CD14-positive monocyte (primary cell): Measurements from ENCODE around the gene DLGAP4. TPM values are rescaled to one million over a fixed set of nuclear protein-coding genes. Genes with fewer than 3 reads are reported as not detected.

Source experiments
- DNase-seq, 3 donors: peaks; one replicate each; pipeline ENCODE4 v3.0.0-alpha.2; 2011 to 2022
- H2AFZ ChIP-seq: 2 replicates; pipeline ENCODE4 v1.6.0; 2012; ENCODE audit warnings: mild to moderate bottlenecking, low read depth, low read length, inconsistent platforms; ENCODE audit not compliant: insufficient read depth, poor library complexity, severe bottlenecking
- H3K27ac ChIP-seq, 2 donors: 1 replicate in 1 of 2; 2 replicates in 1 of 2; pipeline ENCODE4 v1.5.1; 2012 to 2013; ENCODE audit warnings: low read length in 2 of 2, control low read depth in 1 of 2, inconsistent platforms in 1 of 2, low read depth in 1 of 2, mild to moderate bottlenecking in 1 of 2
- H3K27me3 ChIP-seq, 2 donors: one replicate each; pipeline versions ENCODE4 v1.6.0 to v1.6.1; 2011 to 2013; ENCODE audit warnings: low read length in 2 of 2; ENCODE audit not compliant: control insufficient read depth in 2 of 2, insufficient read depth in 2 of 2
- H3K36me3 ChIP-seq, 2 donors: replicated peaks in 1 of 2; 1 replicate in 1 of 2; 2 replicates in 1 of 2; pipeline versions ENCODE4 v1.5.1 to v1.6.1; 2012 to 2013; ENCODE audit warnings: low read length in 2 of 2, control low read depth in 1 of 2, inconsistent platforms in 1 of 2, mild to moderate bottlenecking in 1 of 2; ENCODE audit not compliant: insufficient read depth in 2 of 2, control insufficient read depth in 1 of 2
- H3K4me1 ChIP-seq, 2 donors: 1 replicate in 1 of 2; 2 replicates in 1 of 2; pipeline versions ENCODE4 v1.5.1 to v1.6.1; 2012 to 2013; ENCODE audit warnings: low read length in 2 of 2, control low read depth in 1 of 2, inconsistent platforms in 1 of 2, mild to moderate bottlenecking in 1 of 2, moderate library complexity in 1 of 2; ENCODE audit not compliant: insufficient read depth in 2 of 2, control insufficient read depth in 1 of 2
- H3K4me2 ChIP-seq: replicated peaks from 2 replicates; pipeline ENCODE3; 2012; ENCODE audit warnings: low read length, moderate library complexity, mild to moderate bottlenecking; ENCODE audit not compliant: poor library complexity, severe bottlenecking; ENCODE audit errors: extremely low read depth
- H3K4me3 ChIP-seq, 3 experiments: fragments of 200-600 bp in 1 of 3; sonication (generic) in 1 of 3; replicated peaks in 1 of 3; 1 replicate in 2 of 3; 2 replicates in 1 of 3; pipeline ENCODE4 v1.5.1; 2011 to 2013; ENCODE audit warnings: low read length in 3 of 3, mild to moderate bottlenecking in 3 of 3, control low read depth in 2 of 3, low read depth in 2 of 3, inconsistent platforms in 1 of 3, moderate library complexity in 1 of 3
- H3K79me2 ChIP-seq: 2 replicates; pipeline ENCODE4 v1.6.0; 2012; ENCODE audit warnings: mild to moderate bottlenecking, control low read depth, inconsistent platforms, low read length, moderate library complexity; ENCODE audit not compliant: insufficient read depth
- H3K9ac ChIP-seq: 2 replicates; pipeline ENCODE4 v1.6.0; 2017; ENCODE audit warnings: low read length, mild to moderate bottlenecking; ENCODE audit not compliant: insufficient read depth, poor library complexity, severe bottlenecking
- H3K9me3 ChIP-seq, 2 donors: replicated peaks in 1 of 2; 1 replicate in 1 of 2; 2 replicates in 1 of 2; pipeline versions ENCODE4 v1.5.1 to v1.6.1; 2012 to 2013; ENCODE audit warnings: low read length in 2 of 2, control low read depth in 1 of 2; ENCODE audit not compliant: control insufficient read depth in 1 of 2, insufficient read depth in 1 of 2
- H4K20me1 ChIP-seq: 2 replicates; pipeline ENCODE4 v1.6.0; 2012; ENCODE audit warnings: mild to moderate bottlenecking, low read length, control low read depth, moderate library complexity; ENCODE audit not compliant: insufficient read depth
- H3K27ac Mint-ChIP-seq, 7 donors: one replicate each; pipeline ENCODE4 v1.8.0; 2020; ENCODE audit warnings: mild to moderate bottlenecking in 7 of 7, mixed read lengths in 7 of 7, moderate library complexity in 6 of 7, inconsistent platforms in 2 of 7
- H3K27me3 Mint-ChIP-seq, 3 donors: one replicate each; pipeline ENCODE4 v1.8.0; 2021 to 2022; ENCODE audit warnings: low read depth in 3 of 3, mild to moderate bottlenecking in 3 of 3, mixed read lengths in 3 of 3, moderate library complexity in 3 of 3, inconsistent platforms in 1 of 3
- H3K36me3 Mint-ChIP-seq, 2 donors: one replicate each; pipeline ENCODE4 v1.8.0; 2020; ENCODE audit warnings: mixed read lengths in 2 of 2, inconsistent platforms in 1 of 2, mild to moderate bottlenecking in 1 of 2
- H3K4me1 Mint-ChIP-seq: one replicate; pipeline ENCODE4 v1.8.0; 2020; ENCODE audit warnings: mild to moderate bottlenecking, mixed read lengths
- H3K4me3 Mint-ChIP-seq, 2 donors: one replicate each; pipeline ENCODE4 v1.8.0; 2020; ENCODE audit warnings: mild to moderate bottlenecking in 2 of 2, mixed read lengths in 2 of 2, moderate library complexity in 1 of 2
- H3K9me3 Mint-ChIP-seq, 7 donors: one replicate each; pipeline ENCODE4 v1.8.0; 2020 to 2022; ENCODE audit warnings: mixed read lengths in 7 of 7, mild to moderate bottlenecking in 6 of 7, moderate library complexity in 6 of 7, inconsistent platforms in 2 of 7
- CTCF ChIP-seq: fragments of 200-600 bp; IDR thresholded peaks from one replicate; pipeline ENCODE4 v1.8.0; 2022; ENCODE audit warnings: antibody characterized with exemption, mild to moderate bottlenecking
- WGBS: methylation state at CpG from one replicate; pipeline ENCODE4 v1.1.5; 2013; ENCODE audit warnings: missing lambda C conversion rate; ENCODE audit not compliant: insufficient coverage; 5-methylcytosine and 5-hydroxymethylcytosine counted together
- intact Hi-C, 2 donors: fragments of 100-400 bp; cut with micrococcal nuclease; formaldehyde crosslinking; loops; one replicate each; pipeline versions ENCODE4 v1.15.0 to v1.15.1; 2023
- polyA plus RNA-seq, 3 donors: library from polyadenylated mRNA; depleted of rRNA in 1 of 3; unstranded in 2 of 3; stranded (reverse) in 1 of 3; fragments of 300-500 nt in 2 of 3; fragments of >200 nt in 1 of 3; fragmentation: Illumina TruSeq in 2 of 3; gene quantifications; 1 replicate in 2 of 3; 2 replicates in 1 of 3; pipeline ENCODE4 v1.2.3, GENCODE V29; 2012 to 2021

DLGAP4 gene
- polyA plus RNA-seq, 3 donors: 9.9 to 52.7 (median 17.6) TPM

DNA sequence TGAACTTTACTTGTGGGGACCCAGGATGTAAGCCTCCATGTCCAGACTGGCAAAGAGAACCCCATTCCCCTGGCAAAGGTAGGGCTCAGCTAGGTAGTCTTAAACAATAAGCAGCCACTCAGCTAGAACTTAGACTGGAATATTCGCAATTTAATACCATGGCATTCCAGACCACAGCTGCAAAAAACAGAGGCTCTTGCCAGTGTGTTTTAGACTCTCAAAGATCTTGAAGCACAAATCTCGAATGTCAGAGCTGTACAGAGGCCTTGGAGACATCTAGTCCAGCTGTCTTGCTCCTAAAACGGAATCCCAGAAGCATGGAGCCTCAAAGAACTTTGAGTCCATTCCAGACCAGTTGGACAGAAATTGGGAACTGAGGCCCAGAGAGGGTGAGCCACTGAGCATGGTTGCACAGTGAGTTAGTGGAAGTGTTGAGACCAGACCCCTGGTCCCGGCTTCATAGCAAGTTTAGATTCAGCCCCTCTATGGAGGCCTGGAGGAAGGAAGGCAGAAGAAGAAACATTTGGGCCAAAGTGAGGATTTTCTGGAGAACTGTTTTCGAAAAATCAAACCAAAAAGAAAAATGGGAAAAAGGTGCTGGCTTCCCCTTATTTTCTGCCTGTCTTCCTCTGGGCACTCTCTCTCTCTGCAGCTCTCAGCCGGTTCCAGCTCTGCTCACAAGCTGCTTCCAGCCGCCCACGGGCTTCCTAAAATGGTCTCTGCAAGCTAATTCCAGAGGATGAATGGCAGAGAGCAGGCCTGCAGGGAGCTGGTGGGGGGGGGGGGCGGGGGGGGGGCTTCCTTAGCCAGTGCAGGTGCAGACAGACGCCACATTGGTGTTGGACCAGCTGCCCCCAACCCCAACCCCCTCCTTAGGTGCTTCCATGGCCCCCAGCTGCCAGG lies 37.4 kb upstream of the DLGAP4 start:
- Histone ChIP-seq H3K27me3 (no peaks in the 10 kb centered on the region), H3K79me2 (no peaks in the 10 kb centered on the region), H3K4me1 (no peaks in the 10 kb centered on the region), H3K9ac (no peak overlapping the region), H2AFZ (no peak overlapping the region), H3K9me3 (no peaks in the 10 kb centered on the region), H4K20me1 (no peaks in the 10 kb centered on the region), H3K4me3 (no peak overlapping the region), H3K27ac (no peak overlapping the region), H3K4me2 (no peak overlapping the region), H3K36me3 (no peaks in the 10 kb centered on the region)
- WGBS: 89% methylated on average over 4 of the region's 10 CpGs
- Mint-ChIP-seq H3K36me3 (no peaks in the 10 kb centered on the region), H3K27me3 (peaks cover 1 to 9% (median 9%) of the 10 kb centered on the region in 3 donors), H3K9me3 (no peaks in the 10 kb centered on the region), H3K4me1 (no peaks in the 10 kb centered on the region), H3K4me3 (no peak overlapping the region), H3K27ac (no peak overlapping the region)
- TF ChIP-seq CTCF: no peak
- no peak for DNase-seq
- intact Hi-C loops: no loop called here

GRCh38 chr20:36269507-36269906 lies 36.6 kb upstream of the DLGAP4 start:
- no peak for TF ChIP-seq CTCF
- Histone ChIP-seq H3K27ac (no peak overlapping the region), H3K9ac (no peak overlapping the region), H2AFZ (no peak overlapping the region), H3K79me2 (no peaks in the 10 kb centered on the region), H3K4me3 (no peak overlapping the region), H3K27me3 (no peaks in the 10 kb centered on the region), H4K20me1 (no peaks in the 10 kb centered on the region), H3K9me3 (no peaks in the 10 kb centered on the region), H3K36me3 (no peaks in the 10 kb centered on the region), H3K4me2 (no peak overlapping the region), H3K4me1 (no peaks in the 10 kb centered on the region)
- Mint-ChIP-seq H3K4me3 (no peak overlapping the region), H3K4me1 (no peaks in the 10 kb centered on the region), H3K36me3 (no peaks in the 10 kb centered on the region), H3K9me3 (no peaks in the 10 kb centered on the region), H3K27me3 (peaks cover 5 to 12% (median 8%) of the 10 kb centered on the region in 3 donors), H3K27ac (no peak overlapping the region)
- no CpG with 5 or more reads among the region's 2 CpGs for WGBS
- intact Hi-C loops: no loop called here
- DNase-seq: no peak
